HEK293 (cell line): ENCODE measurements around the gene MMD.

Source experiments
- CTCF ChIA-PET: fragments of 350-600 bp; formaldehyde crosslinking; extraction: SDS; loops from one replicate; lab custom pipeline; 2021; ENCODE audit warnings: antibody characterized with exemption; lab: Yijun Ruan, JAX
- POLR2A ChIA-PET: fragments of 300-600 bp; formaldehyde crosslinking; extraction: SDS; loops from one replicate; lab custom pipeline; 2020; ENCODE audit warnings: antibody characterized with exemption, inconsistent platforms; lab: Yijun Ruan, JAX
- H3K27ac ChIP-seq: fragments of 200-500 bp; sonication (Bioruptor generic); 2 replicates; pipeline ENCODE4 v1.5.1; 2014; ENCODE audit warnings: low read depth, low read length, control low read depth, inconsistent platforms; ENCODE audit errors: extremely low read depth
- H3K36me3 ChIP-seq, 2 experiments: fragments of 200-500 bp in 1 of 2; sonication (Bioruptor generic) in 1 of 2; 1 replicate in 1 of 2; 2 replicates in 1 of 2; pipeline ENCODE4 v1.5.1; 2014 to 2017; ENCODE audit warnings: inconsistent platforms in 2 of 2, low read length in 2 of 2; ENCODE audit not compliant: control insufficient read depth in 2 of 2, insufficient read depth in 1 of 2
- H3K4me1 ChIP-seq: fragments of 200-500 bp; sonication (Bioruptor generic); 2 replicates; pipeline ENCODE4 v1.5.1; 2014; ENCODE audit warnings: mild to moderate bottlenecking, low read length, inconsistent platforms; ENCODE audit not compliant: control insufficient read depth, insufficient read depth
- H3K4me3 ChIP-seq: 2 replicates; pipeline ENCODE4 v1.5.1; 2011; ENCODE audit warnings: low read depth, mild to moderate bottlenecking, control low read depth, low read length, moderate library complexity
- H3K9me3 ChIP-seq: fragments of 200-500 bp; sonication (Bioruptor generic); 2 replicates; pipeline ENCODE4 v1.5.1; 2014; ENCODE audit warnings: low read depth, low read length, inconsistent platforms; ENCODE audit not compliant: control insufficient read depth, insufficient read depth
- BCL11A ChIP-seq: fragments of 450-650 bp; formaldehyde crosslinking; IDR thresholded peaks from 2 replicates; pipeline ENCODE4 v1.5.1; 2016; ENCODE audit warnings: low read depth, missing biosample characterization, missing genetic modification characterization
- GFI1B ChIP-seq: fragments of 450-650 bp; formaldehyde crosslinking; IDR thresholded peaks from 2 replicates; pipeline ENCODE4 v1.5.1; 2016; ENCODE audit warnings: missing biosample characterization, missing genetic modification characterization
- GLIS2 ChIP-seq: fragments of 450-650 bp; formaldehyde crosslinking; IDR thresholded peaks from 2 replicates; pipeline ENCODE4 v1.5.1; 2016; ENCODE audit warnings: missing biosample characterization, missing genetic modification characterization
- MEIS1 ChIP-seq: sonication (generic); formaldehyde crosslinking; IDR thresholded peaks from 2 replicates; pipeline ENCODE4 v1.8.1; 2022; ENCODE audit warnings: missing genetic modification reagents, mild to moderate bottlenecking, borderline replicate concordance
- SETDB1 ChIP-seq: IDR thresholded peaks from one replicate; pipeline ENCODE4 v1.6.1; 2017; ENCODE audit warnings: mild to moderate bottlenecking, low read length, moderate library complexity, mixed read lengths; ENCODE audit not compliant: insufficient read length
- YY1 ChIP-seq: fragments of 450-650 bp; formaldehyde crosslinking; IDR thresholded peaks from 2 replicates; pipeline ENCODE4 v1.5.1; 2018; ENCODE audit warnings: missing biosample characterization, missing genetic modification characterization
- ZBTB1 ChIP-seq: fragments of 450-650 bp; formaldehyde crosslinking; IDR thresholded peaks from 2 replicates; pipeline ENCODE4 v1.5.1; 2016; ENCODE audit warnings: missing biosample characterization, missing genetic modification characterization
- ZBTB7A ChIP-seq: fragments of 450-650 bp; formaldehyde crosslinking; IDR thresholded peaks from 2 replicates; pipeline ENCODE4 v1.5.1; 2016; ENCODE audit warnings: low read depth, missing biosample characterization, missing genetic modification characterization
- ZBTB8A ChIP-seq: fragments of 450-650 bp; formaldehyde crosslinking; IDR thresholded peaks from 2 replicates; pipeline ENCODE4 v1.5.1; 2016; ENCODE audit warnings: missing biosample characterization, missing genetic modification characterization
- ZFP3 ChIP-seq: fragments of 450-650 bp; formaldehyde crosslinking; IDR thresholded peaks from 2 replicates; pipeline ENCODE4 v1.5.1; 2016; ENCODE audit warnings: low read depth, missing biosample characterization, missing genetic modification characterization
- ZFP41 ChIP-seq: fragments of 450-650 bp; formaldehyde crosslinking; IDR thresholded peaks from 2 replicates; pipeline ENCODE4 v1.5.1; 2016; ENCODE audit warnings: missing biosample characterization, missing genetic modification characterization, borderline replicate concordance
- ZFP69B ChIP-seq: fragments of 450-650 bp; formaldehyde crosslinking; IDR thresholded peaks from 2 replicates; pipeline ENCODE4 v1.5.1; 2016; ENCODE audit warnings: missing biosample characterization, missing genetic modification characterization
- ZNF114 ChIP-seq: fragments of 450-650 bp; formaldehyde crosslinking; IDR thresholded peaks from 2 replicates; pipeline ENCODE4 v1.5.0; 2017; ENCODE audit warnings: missing biosample characterization, missing genetic modification characterization
- ZNF184 ChIP-seq: fragments of 450-650 bp; IDR thresholded peaks from 2 replicates; pipeline ENCODE4 v1.5.1; 2018; ENCODE audit warnings: missing biosample characterization, mild to moderate bottlenecking, missing genetic modification characterization
- ZNF416 ChIP-seq: fragments of 450-650 bp; formaldehyde crosslinking; IDR thresholded peaks from 2 replicates; pipeline ENCODE4 v1.5.1; 2016; ENCODE audit warnings: missing biosample characterization, missing genetic modification characterization
- ZNF426 ChIP-seq: fragments of 450-650 bp; formaldehyde crosslinking; IDR thresholded peaks from 2 replicates; pipeline ENCODE4 v1.5.1; 2017; ENCODE audit warnings: missing biosample characterization, missing genetic modification characterization, mild to moderate bottlenecking, inconsistent platforms, moderate library complexity
- ZNF48 ChIP-seq: fragments of 450-650 bp; formaldehyde crosslinking; IDR thresholded peaks from 2 replicates; pipeline ENCODE4 v1.5.1; 2016; ENCODE audit warnings: missing biosample characterization, missing genetic modification characterization
- ZNF518A ChIP-seq: fragments of 450-650 bp; formaldehyde crosslinking; conservative IDR thresholded peaks from 2 replicates; pipeline ENCODE4 v1.5.1; 2016; ENCODE audit warnings: low read depth, missing biosample characterization, missing genetic modification characterization
- ZNF670 ChIP-seq: fragments of 450-650 bp; formaldehyde crosslinking; IDR thresholded peaks from 2 replicates; pipeline ENCODE4 v1.5.1; 2016; ENCODE audit warnings: missing biosample characterization, missing genetic modification characterization, low read depth
- ZNF791 ChIP-seq: fragments of 450-650 bp; formaldehyde crosslinking; IDR thresholded peaks from 2 replicates; pipeline ENCODE4 v1.5.1; 2016; ENCODE audit warnings: missing biosample characterization, missing genetic modification characterization
- TF ChIP-seq, protein P1 (sequence below): fragments of 450-650 bp; IDR thresholded peaks from 2 replicates; pipeline ENCODE4 v1.5.1; 2018; ENCODE audit warnings: missing biosample characterization, missing genetic modification characterization
- TF ChIP-seq, protein P2 (sequence below): fragments of 450-650 bp; formaldehyde crosslinking; IDR thresholded peaks from 2 replicates; pipeline ENCODE4 v1.5.1; 2017; ENCODE audit warnings: missing biosample characterization, missing genetic modification characterization
- TF ChIP-seq, protein P3 (sequence below): fragments of 450-650 bp; formaldehyde crosslinking; IDR thresholded peaks from 2 replicates; pipeline ENCODE4 v1.5.1; 2016; ENCODE audit warnings: missing biosample characterization, missing genetic modification characterization

Gene MMD

DNA sequence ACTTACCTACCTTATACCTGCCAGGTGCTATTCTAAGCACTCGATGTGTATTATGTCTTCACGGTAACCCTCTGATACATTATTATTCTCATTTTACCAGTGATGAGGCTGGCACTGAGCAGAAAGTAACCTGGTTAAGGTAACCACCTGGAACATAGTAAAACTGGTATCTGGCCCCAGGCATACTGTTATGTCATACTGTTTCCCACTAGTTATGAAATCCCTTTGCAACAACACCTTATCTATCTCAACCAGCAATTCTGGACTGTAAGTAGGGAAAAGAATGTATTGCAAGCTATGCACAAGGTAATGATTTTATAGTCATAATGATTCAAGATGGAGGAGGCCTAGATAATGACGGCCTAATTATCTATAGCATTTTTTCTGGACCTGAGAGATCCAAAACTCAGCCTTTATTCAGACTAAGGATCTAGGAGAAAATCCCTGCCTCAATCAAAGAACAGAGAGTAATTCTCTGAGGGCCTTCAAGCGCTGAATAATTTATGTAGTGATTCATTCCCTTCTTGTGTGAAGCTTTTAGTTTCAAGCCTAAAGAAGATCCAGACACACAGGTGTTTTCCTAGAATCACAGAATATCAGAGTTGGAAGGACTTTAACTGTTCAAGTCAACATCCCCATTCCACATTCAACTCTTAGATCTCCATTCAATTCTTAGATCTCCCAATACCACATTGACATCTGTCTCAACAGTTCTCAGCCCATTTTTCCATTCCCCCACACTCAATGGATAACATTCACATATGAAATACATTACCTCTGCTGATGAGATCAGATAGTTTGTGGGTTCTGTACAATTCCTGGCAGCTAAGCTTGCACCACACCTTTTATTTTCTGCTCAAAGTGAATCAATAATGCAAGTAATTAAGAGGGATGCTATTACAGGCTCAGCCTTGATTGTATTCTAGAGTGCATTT is 14.9 kb upstream of the MMD start (continued):
- TF ChIP-seq ZNF518A (tag by site-specific recombination), result no peak
- no peak for TF ChIP-seq ZNF416
- no peak for TF ChIP-seq BCL11A (tag by site-specific recombination)
- TF ChIP-seq ZBTB7A, result no peak
- no peak for TF ChIP-seq ZNF184 (tag by site-specific recombination)
- TF ChIP-seq ZNF426, result no peak
- TF ChIP-seq, protein P1, sequence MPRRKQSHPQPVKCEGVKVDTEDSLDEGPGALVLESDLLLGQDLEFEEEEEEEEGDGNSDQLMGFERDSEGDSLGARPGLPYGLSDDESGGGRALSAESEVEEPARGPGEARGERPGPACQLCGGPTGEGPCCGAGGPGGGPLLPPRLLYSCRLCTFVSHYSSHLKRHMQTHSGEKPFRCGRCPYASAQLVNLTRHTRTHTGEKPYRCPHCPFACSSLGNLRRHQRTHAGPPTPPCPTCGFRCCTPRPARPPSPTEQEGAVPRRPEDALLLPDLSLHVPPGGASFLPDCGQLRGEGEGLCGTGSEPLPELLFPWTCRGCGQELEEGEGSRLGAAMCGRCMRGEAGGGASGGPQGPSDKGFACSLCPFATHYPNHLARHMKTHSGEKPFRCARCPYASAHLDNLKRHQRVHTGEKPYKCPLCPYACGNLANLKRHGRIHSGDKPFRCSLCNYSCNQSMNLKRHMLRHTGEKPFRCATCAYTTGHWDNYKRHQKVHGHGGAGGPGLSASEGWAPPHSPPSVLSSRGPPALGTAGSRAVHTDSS (tag by site-specific recombination), result no peak
- no peak for TF ChIP-seq SETDB1
- TF ChIP-seq ZNF791 (tag by site-specific recombination), result no peak
- no peak for TF ChIP-seq ZFP41 (tag by site-specific recombination)
- TF ChIP-seq ZNF48 (tag by site-specific recombination), result no peak
- TF ChIP-seq ZNF670 (tag by site-specific recombination), result no peak
- no peak for TF ChIP-seq ZBTB1 (tag by site-specific recombination)

GRCh38 chr17:55435408-55435807 is 13.8 kb upstream of the MMD start:
- no peak overlapping the region for H3K27ac ChIP-seq
- ChIA-PET CTCF (interaction anchor here (0.8 kb wide), 1 partner anchor 92 kb away, joined by 3 read pairs; no protein-coding TSS in a partner anchor), POLR2A (interaction anchor here (1.3 kb wide), 1 partner anchor 28 kb away, joined by 3 read pairs; no protein-coding TSS in a partner anchor)
- H3K36me3 ChIP-seq, result no peaks in the 10 kb centered on the region
- H3K4me3 ChIP-seq, result no peak overlapping the region
- H3K9me3 ChIP-seq, result no peaks in the 10 kb centered on the region
- H3K4me1 ChIP-seq, result peaks cover 26% of the 10 kb centered on the region
- TF ChIP-seq MEIS1 (no peak), ZNF114 (no peak), GLIS2 (no peak), YY1 (tag by site-specific recombination) (no peak), ZFP69B (tag by site-specific recombination) (no peak), GFI1B (tag by site-specific recombination) (no peak), ZFP3 (tag by site-specific recombination) (no peak), ZBTB8A (tag by site-specific recombination) (no peak)
- TF ChIP-seq, protein P1 (tag by site-specific recombination), result no peak
- TF ChIP-seq, protein P2, sequence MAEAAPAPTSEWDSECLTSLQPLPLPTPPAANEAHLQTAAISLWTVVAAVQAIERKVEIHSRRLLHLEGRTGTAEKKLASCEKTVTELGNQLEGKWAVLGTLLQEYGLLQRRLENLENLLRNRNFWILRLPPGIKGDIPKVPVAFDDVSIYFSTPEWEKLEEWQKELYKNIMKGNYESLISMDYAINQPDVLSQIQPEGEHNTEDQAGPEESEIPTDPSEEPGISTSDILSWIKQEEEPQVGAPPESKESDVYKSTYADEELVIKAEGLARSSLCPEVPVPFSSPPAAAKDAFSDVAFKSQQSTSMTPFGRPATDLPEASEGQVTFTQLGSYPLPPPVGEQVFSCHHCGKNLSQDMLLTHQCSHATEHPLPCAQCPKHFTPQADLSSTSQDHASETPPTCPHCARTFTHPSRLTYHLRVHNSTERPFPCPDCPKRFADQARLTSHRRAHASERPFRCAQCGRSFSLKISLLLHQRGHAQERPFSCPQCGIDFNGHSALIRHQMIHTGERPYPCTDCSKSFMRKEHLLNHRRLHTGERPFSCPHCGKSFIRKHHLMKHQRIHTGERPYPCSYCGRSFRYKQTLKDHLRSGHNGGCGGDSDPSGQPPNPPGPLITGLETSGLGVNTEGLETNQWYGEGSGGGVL (tag by site-specific recombination), result no peak
- TF ChIP-seq, protein P3, sequence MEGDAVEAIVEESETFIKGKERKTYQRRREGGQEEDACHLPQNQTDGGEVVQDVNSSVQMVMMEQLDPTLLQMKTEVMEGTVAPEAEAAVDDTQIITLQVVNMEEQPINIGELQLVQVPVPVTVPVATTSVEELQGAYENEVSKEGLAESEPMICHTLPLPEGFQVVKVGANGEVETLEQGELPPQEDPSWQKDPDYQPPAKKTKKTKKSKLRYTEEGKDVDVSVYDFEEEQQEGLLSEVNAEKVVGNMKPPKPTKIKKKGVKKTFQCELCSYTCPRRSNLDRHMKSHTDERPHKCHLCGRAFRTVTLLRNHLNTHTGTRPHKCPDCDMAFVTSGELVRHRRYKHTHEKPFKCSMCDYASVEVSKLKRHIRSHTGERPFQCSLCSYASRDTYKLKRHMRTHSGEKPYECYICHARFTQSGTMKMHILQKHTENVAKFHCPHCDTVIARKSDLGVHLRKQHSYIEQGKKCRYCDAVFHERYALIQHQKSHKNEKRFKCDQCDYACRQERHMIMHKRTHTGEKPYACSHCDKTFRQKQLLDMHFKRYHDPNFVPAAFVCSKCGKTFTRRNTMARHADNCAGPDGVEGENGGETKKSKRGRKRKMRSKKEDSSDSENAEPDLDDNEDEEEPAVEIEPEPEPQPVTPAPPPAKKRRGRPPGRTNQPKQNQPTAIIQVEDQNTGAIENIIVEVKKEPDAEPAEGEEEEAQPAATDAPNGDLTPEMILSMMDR (tag by site-specific recombination), result no peak
